ENCODE data around the gene SLC24A3.

SLC24A3 gene

GRCh38 chr20:19709635-19710335 lies 497.3 kb downstream of the SLC24A3 start:
- no peak overlapping the region for H3K4me3 ChIP-seq (replicated peaks; ENCODE audit: low read depth, low read length)
- no peak for DNase-seq (ENCODE audit: low read depth)
- TF ChIP-seq, protein P1, sequence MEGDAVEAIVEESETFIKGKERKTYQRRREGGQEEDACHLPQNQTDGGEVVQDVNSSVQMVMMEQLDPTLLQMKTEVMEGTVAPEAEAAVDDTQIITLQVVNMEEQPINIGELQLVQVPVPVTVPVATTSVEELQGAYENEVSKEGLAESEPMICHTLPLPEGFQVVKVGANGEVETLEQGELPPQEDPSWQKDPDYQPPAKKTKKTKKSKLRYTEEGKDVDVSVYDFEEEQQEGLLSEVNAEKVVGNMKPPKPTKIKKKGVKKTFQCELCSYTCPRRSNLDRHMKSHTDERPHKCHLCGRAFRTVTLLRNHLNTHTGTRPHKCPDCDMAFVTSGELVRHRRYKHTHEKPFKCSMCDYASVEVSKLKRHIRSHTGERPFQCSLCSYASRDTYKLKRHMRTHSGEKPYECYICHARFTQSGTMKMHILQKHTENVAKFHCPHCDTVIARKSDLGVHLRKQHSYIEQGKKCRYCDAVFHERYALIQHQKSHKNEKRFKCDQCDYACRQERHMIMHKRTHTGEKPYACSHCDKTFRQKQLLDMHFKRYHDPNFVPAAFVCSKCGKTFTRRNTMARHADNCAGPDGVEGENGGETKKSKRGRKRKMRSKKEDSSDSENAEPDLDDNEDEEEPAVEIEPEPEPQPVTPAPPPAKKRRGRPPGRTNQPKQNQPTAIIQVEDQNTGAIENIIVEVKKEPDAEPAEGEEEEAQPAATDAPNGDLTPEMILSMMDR (IDR thresholded peaks at IDR 0.05; ENCODE audit: low read length, missing control alignments): no peak

DNA sequence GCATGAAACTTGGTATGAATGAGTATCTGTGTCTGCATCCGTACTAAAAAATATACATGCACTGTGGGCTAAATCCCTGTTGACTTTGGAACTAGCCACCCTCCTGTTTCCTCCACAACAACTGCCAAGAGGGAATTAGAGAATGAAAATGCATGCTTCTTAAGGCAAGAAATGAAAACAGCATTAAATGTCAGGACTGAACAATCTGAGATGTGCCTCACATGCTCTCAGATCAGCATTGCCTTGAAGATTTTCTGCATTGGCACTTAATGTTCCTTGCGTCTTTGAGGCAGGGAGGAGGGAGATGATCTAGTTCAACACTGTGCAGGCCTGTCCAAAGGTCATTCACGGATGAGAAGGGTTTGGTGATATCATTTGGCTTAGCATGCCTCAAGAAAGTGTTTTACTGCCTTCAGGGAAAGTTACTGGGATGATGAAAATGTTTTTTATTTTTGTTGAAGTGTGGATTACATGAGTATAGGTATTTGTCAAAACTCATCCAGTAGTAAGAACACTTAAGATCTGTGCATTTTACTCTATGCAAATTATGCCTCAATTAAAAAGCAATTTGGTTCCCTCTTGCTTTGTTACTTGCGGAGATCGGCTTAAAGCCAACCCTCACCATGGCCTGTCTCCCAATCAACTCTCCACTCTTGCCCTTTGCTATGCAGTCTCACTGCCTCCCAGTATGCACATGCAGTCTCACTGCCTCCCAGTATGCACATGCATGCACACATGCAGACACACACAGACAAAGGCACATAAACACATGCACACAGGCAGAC lies 498.1 kb downstream of the SLC24A3 start:
- H3K4me3 ChIP-seq (replicated peaks; ENCODE audit: low read depth, low read length): no peak overlapping the region
- TF ChIP-seq, protein P1 (IDR thresholded peaks at IDR 0.05; ENCODE audit: low read length, missing control alignments): no peak
- DNase-seq (ENCODE audit: low read depth): no peak

DNA sequence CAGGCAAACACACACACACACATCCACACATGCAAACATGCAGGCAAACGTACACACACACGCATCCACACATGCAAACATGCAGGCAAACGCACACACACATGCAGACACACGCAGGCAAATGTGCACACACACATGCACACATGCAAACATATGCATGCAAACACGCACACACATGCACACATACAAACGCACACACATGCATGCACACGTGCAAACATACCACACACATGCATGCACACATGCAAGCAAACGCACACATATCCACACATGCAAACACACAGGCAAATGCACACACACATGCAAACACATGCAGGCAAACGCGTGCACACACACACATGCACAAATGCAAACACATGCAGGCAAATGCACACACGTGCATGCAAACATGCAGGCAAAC lies 498.7 kb downstream of the SLC24A3 start:
- no peak for DNase-seq (ENCODE audit: low read depth)
- TF ChIP-seq, protein P1 (IDR thresholded peaks at IDR 0.05; ENCODE audit: low read length, missing control alignments): no peak
- no peak overlapping the region for H3K4me3 ChIP-seq (replicated peaks; ENCODE audit: low read depth, low read length)

DNA sequence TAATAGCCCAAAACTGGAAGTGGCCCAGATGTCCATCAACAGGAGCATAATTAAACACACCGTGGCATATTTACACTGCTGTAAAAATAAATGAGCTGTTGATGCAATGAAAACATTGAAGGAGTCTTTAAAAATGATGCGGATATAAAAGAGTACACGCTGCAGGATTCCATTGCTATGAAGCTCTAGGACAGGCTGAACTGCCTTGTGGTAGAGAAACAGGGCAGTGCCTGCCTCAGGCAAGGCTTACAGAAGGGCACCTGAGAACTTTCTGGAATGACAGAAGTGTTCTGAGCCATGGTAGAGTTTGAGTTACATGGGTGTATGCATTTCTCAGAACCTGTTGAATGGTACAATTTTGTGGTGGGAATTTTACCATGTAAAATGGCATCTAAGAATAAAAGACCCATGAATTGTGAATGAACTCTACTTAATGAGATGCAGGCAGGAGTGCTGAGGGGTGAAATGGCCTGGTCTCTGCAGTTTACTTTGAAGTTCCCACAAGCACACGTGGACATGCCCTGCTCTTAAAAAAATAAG lies 500.3 kb downstream of the SLC24A3 start:
- DNase-seq (ENCODE audit: low read depth): no peak
- TF ChIP-seq, protein P1 (IDR thresholded peaks at IDR 0.05; ENCODE audit: low read length, missing control alignments): no peak
- H3K4me3 ChIP-seq (replicated peaks; ENCODE audit: low read depth, low read length): no peak overlapping the region

- no peak overlapping the region for H3K4me3 ChIP-seq (replicated peaks; ENCODE audit: low read depth, low read length)
- TF ChIP-seq, protein P1 (IDR thresholded peaks at IDR 0.05; ENCODE audit: low read length, missing control alignments): no peak
- DNase-seq (ENCODE audit: low read depth): no peak
Measured at GRCh38 chr20:19713822-19714578, 501.6 kb downstream of the SLC24A3 start.

- DNase-seq (ENCODE audit: low read depth): no peak
- TF ChIP-seq, protein P1 (IDR thresholded peaks at IDR 0.05; ENCODE audit: low read length, missing control alignments): no peak
Measured at GRCh38 chr20:19714579-19714840, 502.1 kb downstream of the SLC24A3 start.

More at GRCh38 chr20:19714579-19714840, 502.1 kb downstream of the SLC24A3 start:
- no peak overlapping the region for H3K4me3 ChIP-seq (replicated peaks; ENCODE audit: low read depth, low read length)

Data from fibroblast of pulmonary artery (primary cell).